Upper lobe of left lung (tissue), 6 donors: Measurements from ENCODE around the gene FASTKD3. TPM values are rescaled to one million over a fixed set of nuclear protein-coding genes. Genes with fewer than 3 reads are reported as not detected.

Experiments
- ATAC-seq, 2 donors: fragments of 200-7000 bp; cut with Tn5 transposase; one replicate each; pipeline ENCODE4 v1.9.1; 2022; ENCODE audit warnings: mild to moderate bottlenecking in 2 of 2, moderate library complexity in 2 of 2; ENCODE audit not compliant: low FRiP score in 2 of 2
- DNase-seq, 2 donors: peaks; one replicate each; pipeline ENCODE4 v3.0.0-alpha.2; 2019 to 2020
- H3K27ac ChIP-seq, 4 donors: fragments of 200-600 bp; sonication (generic); one replicate each; pipeline ENCODE4 v1.5.1; 2016 to 2019
- H3K27me3 ChIP-seq, 4 donors: fragments of 200-600 bp; sonication (generic); one replicate each; pipeline ENCODE4 v1.5.1; 2017 to 2019
- H3K36me3 ChIP-seq, 4 donors: fragments of 200-600 bp; sonication (generic); one replicate each; pipeline ENCODE4 v1.5.1; 2016 to 2019
- H3K4me1 ChIP-seq, 4 donors: fragments of 200-600 bp; sonication (generic); one replicate each; pipeline ENCODE4 v1.5.1; 2018 to 2019
- H3K4me3 ChIP-seq, 4 donors: fragments of 200-600 bp; sonication (generic); one replicate each; pipeline ENCODE4 v1.5.1; 2017 to 2019; ENCODE audit warnings: mild to moderate bottlenecking in 2 of 4, moderate library complexity in 1 of 4
- H3K9me3 ChIP-seq, 4 donors: fragments of 200-600 bp; sonication (generic); one replicate each; pipeline ENCODE4 v1.5.1; 2018 to 2019
- EP300 ChIP-seq, 4 donors: sonication (generic); formaldehyde crosslinking; IDR thresholded peaks; one replicate each; pipeline ENCODE4 v1.5.1; 2017; ENCODE audit warnings: antibody characterized with exemption in 4 of 4, control low read depth in 2 of 4
- POLR2A ChIP-seq, 4 donors: fragments of 450-650 bp; IDR thresholded peaks; one replicate each; pipeline ENCODE4 v1.5.1; 2016 to 2017; ENCODE audit warnings: antibody characterized with exemption in 4 of 4, mild to moderate bottlenecking in 2 of 4
- POLR2AphosphoS5 ChIP-seq, 2 donors: sonication (generic); formaldehyde crosslinking; IDR thresholded peaks; one replicate each; pipeline ENCODE4 v1.5.1; 2017; ENCODE audit warnings: antibody characterized with exemption in 2 of 2
- WGBS, 2 donors: methylation state at CpG; one replicate each; pipeline ENCODE4 v1.1.5; 2017 to 2018; 5-methylcytosine and 5-hydroxymethylcytosine counted together
- total RNA-seq, 6 donors: library from RNA; depleted of rRNA in 4 of 6; stranded (reverse); fragments of >200 nt in 4 of 6; gene quantifications; one replicate each; pipeline versions ENCODE4 v1.1.0 to v1.2.1, GENCODE V29; 2016 to 2021
- TF ChIP-seq, protein P1 (sequence below), 6 experiments: fragments of 450-650 bp in 4 of 6; fragments of 200-600 bp in 2 of 6; sonication (generic) in 2 of 6; IDR thresholded peaks; one replicate each; pipeline ENCODE4 v1.5.1; 2016 to 2019; ENCODE audit warnings: antibody characterized with exemption in 6 of 6
- donor health status: DM: no; HTN: no; CAD: no; lungs with moderate emphysema.
- donor health status: DM: no; HTN: yes; CAD: no; lungs with severe emphysema.

The FASTKD3 gene
- total RNA-seq, 6 donors from 2014 or later = 1.6 to 21.0 (median 10.6) TPM

DNA sequence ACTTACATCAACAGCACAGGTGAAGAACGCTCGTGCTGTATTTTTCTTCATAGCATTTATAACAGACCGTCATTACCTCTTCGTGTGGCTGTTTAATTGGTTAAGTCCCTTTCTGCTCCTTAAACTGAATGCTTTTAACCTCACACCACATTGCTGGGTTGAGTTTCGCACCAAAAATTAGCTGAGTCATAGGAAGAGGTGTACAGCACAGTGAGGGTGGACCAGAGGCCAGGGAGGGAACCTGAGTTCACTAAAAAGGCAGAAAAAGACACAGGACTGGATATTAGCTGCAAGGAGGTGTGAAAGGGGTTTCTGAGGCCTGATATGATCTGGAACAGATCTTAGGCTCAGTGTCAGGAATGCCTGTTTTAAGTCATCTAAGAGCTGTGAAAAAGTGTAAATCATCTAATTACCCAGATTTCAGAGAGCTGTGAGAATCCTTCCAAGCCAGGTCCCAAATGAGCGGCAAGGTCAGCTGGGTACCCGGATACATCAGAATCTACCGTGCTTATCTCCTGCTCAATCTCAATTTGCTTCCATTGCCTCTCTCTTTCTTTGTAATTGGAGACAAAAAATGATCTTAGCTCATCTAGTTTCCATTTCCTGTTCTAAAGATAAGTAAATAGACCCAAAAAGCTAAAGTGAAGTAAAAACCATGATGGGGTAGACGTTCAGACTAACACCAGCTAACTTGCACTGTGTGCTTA, 10.8 kb downstream of the FASTKD3 start:
- no peak for DNase-seq
- WGBS, 2 donors = 66 to 67% methylated on average over 9 of the region's 9 CpGs
- Histone ChIP-seq H3K27me3 (no peaks in the 10 kb centered on the region), H3K9me3 (no peaks in the 10 kb centered on the region), H3K4me1 (no peaks in the 10 kb centered on the region), H3K27ac (no peak overlapping the region), H3K4me3 (no peak overlapping the region), H3K36me3 (peaks cover 17 to 57% (median 27%) of the 10 kb centered on the region in 4 donors)
- ATAC-seq = no peak
- TF ChIP-seq, protein P1, sequence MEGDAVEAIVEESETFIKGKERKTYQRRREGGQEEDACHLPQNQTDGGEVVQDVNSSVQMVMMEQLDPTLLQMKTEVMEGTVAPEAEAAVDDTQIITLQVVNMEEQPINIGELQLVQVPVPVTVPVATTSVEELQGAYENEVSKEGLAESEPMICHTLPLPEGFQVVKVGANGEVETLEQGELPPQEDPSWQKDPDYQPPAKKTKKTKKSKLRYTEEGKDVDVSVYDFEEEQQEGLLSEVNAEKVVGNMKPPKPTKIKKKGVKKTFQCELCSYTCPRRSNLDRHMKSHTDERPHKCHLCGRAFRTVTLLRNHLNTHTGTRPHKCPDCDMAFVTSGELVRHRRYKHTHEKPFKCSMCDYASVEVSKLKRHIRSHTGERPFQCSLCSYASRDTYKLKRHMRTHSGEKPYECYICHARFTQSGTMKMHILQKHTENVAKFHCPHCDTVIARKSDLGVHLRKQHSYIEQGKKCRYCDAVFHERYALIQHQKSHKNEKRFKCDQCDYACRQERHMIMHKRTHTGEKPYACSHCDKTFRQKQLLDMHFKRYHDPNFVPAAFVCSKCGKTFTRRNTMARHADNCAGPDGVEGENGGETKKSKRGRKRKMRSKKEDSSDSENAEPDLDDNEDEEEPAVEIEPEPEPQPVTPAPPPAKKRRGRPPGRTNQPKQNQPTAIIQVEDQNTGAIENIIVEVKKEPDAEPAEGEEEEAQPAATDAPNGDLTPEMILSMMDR (IDR thresholded peaks at IDR 0.05) = no peak
- no peak for TF ChIP-seq POLR2A (IDR thresholded peaks at IDR 0.05)
- no peak for TF ChIP-seq EP300 (IDR thresholded peaks at IDR 0.05)

DNA sequence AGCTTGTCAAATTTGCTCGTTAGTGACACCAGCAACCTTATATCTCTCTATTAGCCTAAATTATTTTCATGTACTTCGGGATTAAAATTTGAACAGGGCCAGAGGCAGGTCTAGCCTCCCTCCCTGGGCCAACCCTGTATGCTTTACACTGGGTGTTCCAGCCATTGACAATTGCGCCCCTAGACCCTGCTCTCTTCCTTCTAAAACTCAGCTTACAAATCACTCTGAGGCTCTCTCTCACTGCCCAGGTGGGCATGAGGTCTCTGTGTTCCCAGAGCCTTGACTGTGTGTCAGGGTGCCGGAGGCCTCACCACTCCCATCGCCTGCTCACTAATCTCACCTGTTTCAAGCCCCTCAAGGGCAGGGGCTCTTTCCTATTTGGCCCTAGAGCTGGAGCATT, 11.5 kb downstream of the FASTKD3 start:
- H3K27ac ChIP-seq = no peak overlapping the region
- DNase-seq (no peak), ATAC-seq (no peak)
- H3K4me1 ChIP-seq = no peaks in the 10 kb centered on the region
- no peaks in the 10 kb centered on the region for H3K27me3 ChIP-seq
- H3K4me3 ChIP-seq = no peak overlapping the region
- TF ChIP-seq EP300 (IDR thresholded peaks at IDR 0.05) (no peak), POLR2A (IDR thresholded peaks at IDR 0.05) (no peak), POLR2AphosphoS5 (IDR thresholded peaks at IDR 0.05) (no peak)
- WGBS, 2 donors = 85% methylated on average over 5 of the region's 5 CpGs
- no peaks in the 10 kb centered on the region for H3K9me3 ChIP-seq
- H3K36me3 ChIP-seq = peaks cover 17 to 50% (median 22%) of the 10 kb centered on the region in 4 donors

DNA sequence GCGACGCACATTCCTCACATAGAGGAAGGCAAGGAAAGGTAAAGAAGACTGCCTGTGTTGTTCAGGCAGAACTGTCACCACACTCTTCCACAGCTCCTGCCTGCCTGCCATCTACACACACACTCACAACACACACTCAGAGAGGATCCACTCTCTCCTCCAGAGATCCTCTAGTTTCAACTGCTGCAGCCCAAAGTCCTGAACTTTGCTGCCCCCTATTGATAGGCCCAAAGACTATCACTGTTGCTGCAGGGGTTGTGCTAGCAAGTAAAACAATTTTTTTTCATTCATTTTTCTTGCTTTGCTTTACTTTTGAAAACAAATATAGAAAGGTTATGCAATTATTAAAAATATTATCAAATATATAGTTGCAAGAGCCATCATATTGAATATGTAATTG, 12.0 kb downstream of the FASTKD3 start:
- Histone ChIP-seq H3K27me3 (no peaks in the 10 kb centered on the region), H3K36me3 (peaks cover 15 to 45% (median 18%) of the 10 kb centered on the region in 4 donors), H3K4me1 (peaks cover 0 to 4% (median under 1%) of the 10 kb centered on the region in 4 donors), H3K4me3 (no peak overlapping the region), H3K9me3 (no peaks in the 10 kb centered on the region), H3K27ac (no peak overlapping the region)
- no peak for TF ChIP-seq POLR2A (IDR thresholded peaks at IDR 0.05)
- TF ChIP-seq, protein P1 (IDR thresholded peaks at IDR 0.05) = peak in 5 of 6 experiments; percentile 34 to 49 (median 40)
- ATAC-seq (peak in 1 of 2 donors; percentile 69), DNase-seq (no peak)
- WGBS, 2 donors = 98 to 100% methylated on average over 2 of the region's 2 CpGs

DNA sequence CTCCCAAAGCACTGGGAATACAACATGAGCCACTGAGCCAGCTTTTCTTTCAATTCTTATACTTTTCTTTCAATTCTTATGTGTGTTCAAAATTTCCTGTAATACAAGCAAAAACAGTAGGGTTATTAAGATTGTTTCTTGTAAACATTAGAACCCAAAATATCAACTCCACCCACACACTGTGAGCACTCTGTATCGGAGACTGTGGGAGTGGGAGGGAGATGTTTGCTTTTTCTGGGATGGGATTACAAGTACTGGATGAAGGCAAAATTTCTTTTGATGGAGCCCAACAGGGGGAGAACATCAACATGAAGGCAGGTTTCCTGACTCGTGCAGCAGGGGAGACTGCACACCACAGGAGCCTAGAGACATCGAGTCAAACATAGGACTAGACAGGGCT, 13.2 kb downstream of the FASTKD3 start:
- no peaks in the 10 kb centered on the region for H3K9me3 ChIP-seq
- peaks cover 5 to 34% (median 13%) of the 10 kb centered on the region in 4 donors for H3K36me3 ChIP-seq
- TF ChIP-seq EP300 (IDR thresholded peaks at IDR 0.05) = no peak
- no peak overlapping the region for H3K27ac ChIP-seq
- H3K4me3 ChIP-seq = no peak overlapping the region
- H3K27me3 ChIP-seq = peaks cover 0 to 6% (median 0%) of the 10 kb centered on the region in 4 donors
- ATAC-seq = no peak
- 67 to 81% methylated on average over 3 of the region's 3 CpGs for WGBS, 2 donors
- no peak for DNase-seq
- H3K4me1 ChIP-seq = peaks cover 5 to 14% (median 7%) of the 10 kb centered on the region in 4 donors

DNA sequence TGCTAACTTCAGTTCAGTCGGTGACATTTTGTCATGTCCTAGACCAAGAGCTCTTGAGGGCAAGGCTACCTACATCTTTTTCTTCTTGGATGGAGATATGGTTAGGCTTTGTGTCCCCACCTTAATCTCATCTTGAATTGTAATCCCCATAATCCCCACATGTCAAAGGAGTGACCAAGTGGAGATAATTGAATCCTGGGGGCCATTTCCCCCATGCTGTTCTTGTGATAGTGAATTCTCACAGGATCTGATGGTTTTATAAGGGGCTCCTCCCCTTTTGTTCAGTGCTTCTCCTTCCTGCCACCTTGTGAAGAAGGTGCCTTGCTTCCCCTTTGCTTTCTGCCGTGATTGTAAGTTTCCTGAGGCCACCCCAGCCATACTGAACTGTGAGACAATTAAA, 15.8 kb downstream of the FASTKD3 start:
- H3K27ac ChIP-seq = no peak overlapping the region
- peaks cover 13 to 26% (median 18%) of the 10 kb centered on the region in 4 donors for H3K4me1 ChIP-seq
- ATAC-seq (no peak), DNase-seq (no peak)
- peaks cover 0 to 8% (median 3%) of the 10 kb centered on the region in 4 donors for H3K36me3 ChIP-seq
- peaks cover 0 to 14% (median 2%) of the 10 kb centered on the region in 4 donors for H3K27me3 ChIP-seq
- 68 to 73% methylated on average over 2 of the region's 2 CpGs for WGBS, 2 donors
- no peak overlapping the region for H3K4me3 ChIP-seq
- TF ChIP-seq POLR2A (IDR thresholded peaks at IDR 0.05) (no peak), EP300 (IDR thresholded peaks at IDR 0.05) (no peak), POLR2AphosphoS5 (IDR thresholded peaks at IDR 0.05) (no peak)
- TF ChIP-seq, protein P1 (IDR thresholded peaks at IDR 0.05) = no peak
- H3K9me3 ChIP-seq = no peaks in the 10 kb centered on the region

DNA sequence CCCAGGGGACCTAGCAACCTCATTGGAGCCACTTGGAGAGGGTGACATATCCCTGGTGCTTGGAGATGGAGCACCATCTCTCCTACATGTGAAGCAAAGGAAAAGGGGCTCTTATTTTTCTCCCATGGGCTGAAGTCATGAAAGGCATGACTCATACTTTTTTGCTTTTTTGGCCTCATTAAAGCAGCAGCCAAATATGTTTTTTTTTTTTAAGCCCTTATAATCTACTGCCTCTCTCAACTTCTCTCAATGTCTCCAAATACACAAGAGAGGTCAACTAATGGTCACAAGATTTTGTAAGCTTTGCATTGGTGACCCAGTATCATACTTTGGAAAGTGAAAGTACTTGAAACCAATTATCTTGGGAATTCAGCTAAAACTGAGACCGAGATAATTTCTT, 16.3 kb downstream of the FASTKD3 start:
- 47 to 50% methylated on average over 1 of the region's 1 CpG for WGBS, 2 donors
- Histone ChIP-seq H3K4me1 (peaks cover 13 to 26% (median 18%) of the 10 kb centered on the region in 4 donors), H3K27me3 (peaks cover 0 to 14% (median 2%) of the 10 kb centered on the region in 4 donors), H3K36me3 (peaks cover 0 to 3% (median under 1%) of the 10 kb centered on the region in 4 donors), H3K9me3 (no peaks in the 10 kb centered on the region), H3K27ac (no peak overlapping the region), H3K4me3 (no peak overlapping the region)
- no peak for TF ChIP-seq EP300 (IDR thresholded peaks at IDR 0.05)
- DNase-seq = no peak
- no peak for ATAC-seq
